MM.1S (cell line): ENCODE measurements around the gene WTIP.

ENCODE experiments used
- DNase-seq: peaks from one replicate; pipeline ENCODE4 v3.0.0-alpha.2; 2015
- H2AFZ ChIP-seq: fragments of 300-600 bp; sonication (generic); 2 replicates; pipeline ENCODE4 v1.6.0; 2016; ENCODE audit warnings: antibody characterized with exemption, low read length
- H3F3A ChIP-seq: fragments of 300-600 bp; sonication (generic); 2 replicates; pipeline ENCODE4 v1.6.1; 2016; ENCODE audit warnings: mild to moderate bottlenecking, antibody characterized with exemption, low read length, moderate library complexity, mixed read lengths; ENCODE audit not compliant: insufficient read depth
- H3K27ac ChIP-seq: fragments of 300-600 bp; sonication (generic); 2 replicates; pipeline ENCODE4 v1.5.1; 2016; ENCODE audit warnings: mild to moderate bottlenecking, low read length
- H3K27me3 ChIP-seq: fragments of 300-600 bp; sonication (generic); replicated peaks from 2 replicates; pipeline ENCODE4 v1.6.0; 2016; ENCODE audit warnings: low read length; ENCODE audit not compliant: insufficient read depth
- H3K36me3 ChIP-seq: fragments of 300-600 bp; sonication (generic); replicated peaks from 2 replicates; pipeline ENCODE4 v1.6.1; 2016; ENCODE audit warnings: mild to moderate bottlenecking, low read length, mixed read lengths; ENCODE audit not compliant: insufficient read depth
- H3K4me1 ChIP-seq: fragments of 300-600 bp; sonication (generic); 2 replicates; pipeline ENCODE4 v1.6.1; 2016; ENCODE audit warnings: low read length, mixed read lengths
- H3K4me2 ChIP-seq: fragments of 300-600 bp; sonication (generic); 2 replicates; pipeline ENCODE4 v1.6.0; 2016; ENCODE audit warnings: low read depth, low read length
- H3K4me3 ChIP-seq: fragments of 300-600 bp; sonication (generic); 2 replicates; pipeline ENCODE4 v1.5.1; 2016; ENCODE audit warnings: low read length, mixed read lengths
- H3K79me2 ChIP-seq: fragments of 300-600 bp; sonication (generic); 2 replicates; pipeline ENCODE4 v1.6.1; 2016; ENCODE audit warnings: mixed run types, low read length, mixed read lengths
- H3K9ac ChIP-seq: fragments of 300-600 bp; sonication (generic); 2 replicates; pipeline ENCODE4 v1.6.1; 2016; ENCODE audit warnings: low read length, mixed read lengths
- H3K9me2 ChIP-seq: fragments of 300-600 bp; sonication (generic); replicated peaks from 2 replicates; pipeline ENCODE4 v1.6.1; 2016; ENCODE audit warnings: mild to moderate bottlenecking, low read length, mixed read lengths; ENCODE audit not compliant: insufficient read depth
- H3K9me3 ChIP-seq: fragments of 300-600 bp; sonication (generic); replicated peaks from 2 replicates; pipeline ENCODE4 v1.6.1; 2016; ENCODE audit warnings: mild to moderate bottlenecking, low read length, mixed read lengths; ENCODE audit not compliant: insufficient read depth
- H4K20me1 ChIP-seq: fragments of 300-600 bp; sonication (generic); 2 replicates; pipeline ENCODE4 v1.6.1; 2016; ENCODE audit warnings: mild to moderate bottlenecking, low read length, moderate library complexity, mixed read lengths; ENCODE audit not compliant: insufficient read depth
- CTCF ChIP-seq: fragments of 300-600 bp; sonication (generic); IDR thresholded peaks from 2 replicates; pipeline ENCODE4 v1.5.1; 2016; ENCODE audit warnings: antibody characterized with exemption, low read length, mixed read lengths
- EZH2 ChIP-seq: fragments of 300-600 bp; sonication (generic); optimal IDR thresholded peaks from 2 replicates; pipeline ENCODE3; 2017; ENCODE audit warnings: low read depth, mild to moderate bottlenecking, antibody characterized with exemption, low read length, mixed read lengths
- EZH2phosphoT487 ChIP-seq: fragments of 300-600 bp; sonication (generic); IDR thresholded peaks from 2 replicates; pipeline ENCODE4 v1.6.1; 2018; ENCODE audit warnings: antibody characterized with exemption, low read length

Gene WTIP

GRCh38 chr19:34481861-34482379 lies 362 bp downstream of the WTIP start:
- Histone ChIP-seq H3K9me3 (no peaks in the 10 kb centered on the region), H2AFZ (no peak overlapping the region), H3K27ac (no peak overlapping the region), H3K36me3 (no peaks in the 10 kb centered on the region), H3K9me2 (no peaks in the 10 kb centered on the region), H3K4me1 (no peaks in the 10 kb centered on the region), H3K27me3 (no peaks in the 10 kb centered on the region), H3K79me2 (no peaks in the 10 kb centered on the region), H3K9ac (no peak overlapping the region), H3K4me3 (no peak overlapping the region), H3F3A (no peaks in the 10 kb centered on the region), H4K20me1 (no peaks in the 10 kb centered on the region), H3K4me2 (no peak overlapping the region)
- TF ChIP-seq EZH2 (no peak), EZH2phosphoT487 (no peak), CTCF (no peak)
- DNase-seq, result no peak

- Histone ChIP-seq H3K36me3 (no peaks in the 10 kb centered on the region), H3K79me2 (no peaks in the 10 kb centered on the region), H3K9me2 (no peaks in the 10 kb centered on the region), H3K9me3 (no peaks in the 10 kb centered on the region), H3K27ac (no peak overlapping the region), H2AFZ (no peak overlapping the region), H3F3A (no peaks in the 10 kb centered on the region), H3K9ac (no peak overlapping the region), H3K27me3 (no peaks in the 10 kb centered on the region), H3K4me3 (no peak overlapping the region), H3K4me1 (no peaks in the 10 kb centered on the region), H3K4me2 (no peak overlapping the region), H4K20me1 (no peaks in the 10 kb centered on the region)
- TF ChIP-seq CTCF, result no peak
- TF ChIP-seq EZH2phosphoT487, result no peak
- TF ChIP-seq EZH2, result no peak
- no peak for DNase-seq
These were observed 1.1 kb downstream of the WTIP start for GRCh38 chr19:34482380-34483250.

GRCh38 chr19:34484328-34484727 lies 2.8 kb downstream of the WTIP start:
- H3F3A ChIP-seq, result no peaks in the 10 kb centered on the region
- no peak overlapping the region for H2AFZ ChIP-seq
- H3K9me3 ChIP-seq, result no peaks in the 10 kb centered on the region
- no peaks in the 10 kb centered on the region for H4K20me1 ChIP-seq
- no peaks in the 10 kb centered on the region for H3K36me3 ChIP-seq
- H3K27me3 ChIP-seq, result no peaks in the 10 kb centered on the region
- no peak overlapping the region for H3K4me3 ChIP-seq
- no peak overlapping the region for H3K4me2 ChIP-seq
- DNase-seq, result no peak
- H3K9ac ChIP-seq, result no peak overlapping the region
- TF ChIP-seq EZH2 (no peak), CTCF (no peak), EZH2phosphoT487 (no peak)
- no peaks in the 10 kb centered on the region for H3K9me2 ChIP-seq
- H3K4me1 ChIP-seq, result no peaks in the 10 kb centered on the region
- no peaks in the 10 kb centered on the region for H3K79me2 ChIP-seq
- H3K27ac ChIP-seq, result no peak overlapping the region
